CD4-positive, alpha-beta memory T cell (primary cell): Measurements from ENCODE around the gene COPZ2. TPM values are rescaled to one million over a fixed set of nuclear protein-coding genes. Genes with fewer than 3 reads are reported as not detected.
A peak's percentile ranks its signal among the peaks of the same experiment; 100 is the strongest.
"Not testable (repeated sequence)": the region's sequence is repeated elsewhere in the genome, so short reads cannot be mapped to it uniquely, and the experiment has no call there.

Experiments
- CTCF ChIA-PET: fragments of 350-600 bp; sonication (Branson Sonifier 250); formaldehyde crosslinking; loops from one replicate; lab custom pipeline; 2021; ENCODE audit warnings: inconsistent platforms; ENCODE audit not compliant: partially characterized antibody; lab: Charles Lee
- POLR2A ChIA-PET: fragments of 350-600 bp; sonication (Branson Sonifier 250); formaldehyde crosslinking; loops from one replicate; lab custom pipeline; 2021; ENCODE audit not compliant: partially characterized antibody; lab: Charles Lee
- DNase-seq, 5 donors: peaks; one replicate each; pipeline versions ENCODE4 v3.0.0 to v3.0.0-alpha.2; 2020 to 2022; ENCODE audit warnings: mixed read lengths in 1 of 5
- H3K27ac ChIP-seq: one replicate; pipeline ENCODE4 v1.7.0; 2013; ENCODE audit warnings: low read depth, low read length
- H3K27me3 ChIP-seq: 2 replicates; pipeline ENCODE4 v1.7.0; 2013; ENCODE audit warnings: mild to moderate bottlenecking, low read length, moderate library complexity; ENCODE audit not compliant: insufficient read depth
- H3K36me3 ChIP-seq: 2 replicates; pipeline ENCODE4 v1.7.0; 2013; ENCODE audit warnings: mild to moderate bottlenecking, low read length, moderate library complexity; ENCODE audit not compliant: insufficient read depth
- H3K4me1 ChIP-seq: 2 replicates; pipeline ENCODE4 v1.7.0; 2013; ENCODE audit warnings: mild to moderate bottlenecking, low read length, moderate library complexity; ENCODE audit not compliant: insufficient read depth
- H3K4me3 ChIP-seq, 2 donors: one replicate each; pipeline ENCODE4 v1.7.0; 2013; ENCODE audit warnings: low read length in 2 of 2, mild to moderate bottlenecking in 1 of 2
- H3K9me3 ChIP-seq, 2 donors: one replicate each; pipeline ENCODE4 v1.7.0; 2013; ENCODE audit warnings: low read length in 2 of 2, control low read depth in 1 of 2; ENCODE audit not compliant: control insufficient read depth in 1 of 2
- H3K27ac Mint-ChIP-seq, 7 donors: one replicate each; pipeline ENCODE4 v1.8.0; 2020 to 2021; ENCODE audit warnings: mixed read lengths in 7 of 7, mild to moderate bottlenecking in 6 of 7, inconsistent platforms in 3 of 7, moderate library complexity in 3 of 7
- H3K27me3 Mint-ChIP-seq, 2 donors: one replicate each; pipeline ENCODE4 v1.8.0; 2020 to 2021; ENCODE audit warnings: mixed read lengths in 2 of 2
- H3K36me3 Mint-ChIP-seq, 2 donors: one replicate each; pipeline ENCODE4 v1.8.0; 2020 to 2021; ENCODE audit warnings: mixed read lengths in 2 of 2, inconsistent platforms in 1 of 2, mild to moderate bottlenecking in 1 of 2
- H3K4me1 Mint-ChIP-seq, 4 donors: one replicate each; pipeline ENCODE4 v1.8.0; 2020 to 2021; ENCODE audit warnings: mixed read lengths in 4 of 4, mild to moderate bottlenecking in 1 of 4
- H3K4me3 Mint-ChIP-seq, 8 donors: one replicate each; pipeline ENCODE4 v1.8.0; 2020 to 2021; ENCODE audit warnings: mixed read lengths in 8 of 8, mild to moderate bottlenecking in 7 of 8, moderate library complexity in 6 of 8, inconsistent platforms in 3 of 8
- H3K9me3 Mint-ChIP-seq, 8 donors: one replicate each; pipeline ENCODE4 v1.8.0; 2020 to 2021; ENCODE audit warnings: mixed read lengths in 8 of 8, mild to moderate bottlenecking in 5 of 8, inconsistent platforms in 3 of 8, moderate library complexity in 1 of 8
- intact Hi-C: fragments of 100-400 bp; cut with micrococcal nuclease; formaldehyde crosslinking; loops from one replicate; pipeline ENCODE4 v1.15.1; 2023
- polyA plus RNA-seq, 2 donors: library from polyadenylated mRNA; unstranded; fragments of 300-500 nt; fragmentation: Illumina TruSeq; gene quantifications; one replicate each; pipeline ENCODE4 v1.2.3, GENCODE V29; 2021
- total RNA-seq, 2 experiments: library from RNA; stranded (reverse); gene quantifications; one replicate each; pipeline ENCODE4 v1.2.3, GENCODE V29; 2021

The COPZ2 gene
- total and polyA plus RNA-seq, 4 experiments from 2014 or later, result 1.6 to 2.0 (median 1.9) TPM

DNA sequence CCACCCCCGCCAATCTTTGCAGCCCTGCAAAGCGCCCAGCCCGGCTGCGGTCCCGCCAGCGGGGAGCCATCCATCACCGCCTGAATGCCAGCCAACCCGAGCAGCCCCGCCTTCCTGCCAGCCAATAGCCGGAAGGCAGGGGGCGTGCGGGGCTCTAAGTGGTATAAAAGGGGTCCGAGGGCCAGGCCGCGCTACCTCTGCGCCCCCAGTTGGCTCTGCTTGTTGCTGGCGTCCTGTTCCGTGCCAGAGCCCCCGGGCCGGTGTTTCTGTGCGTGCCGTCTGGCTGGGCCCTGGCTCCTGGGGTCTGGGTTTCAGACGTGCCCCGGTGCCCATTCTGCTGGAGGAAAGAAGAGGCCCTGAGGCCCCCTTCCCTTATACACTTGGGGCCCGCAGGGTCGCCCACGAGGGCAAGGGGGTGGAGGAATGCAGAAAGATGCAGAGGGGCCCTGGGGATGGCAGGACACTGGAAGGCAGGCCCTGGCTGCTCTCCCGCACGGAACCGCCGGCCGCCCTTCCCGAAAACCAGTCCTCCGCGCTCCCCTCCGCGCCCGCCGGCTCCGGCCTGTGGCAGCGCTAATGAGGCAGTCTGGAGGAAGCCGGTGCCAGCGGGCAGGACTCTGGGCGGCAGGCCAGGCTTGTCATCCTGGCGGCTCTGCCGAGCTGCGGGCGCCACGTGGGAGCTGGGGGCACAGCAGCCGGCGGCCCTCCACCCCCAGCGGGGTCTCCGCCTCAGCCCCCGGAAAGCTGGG is 14.0 kb downstream of the COPZ2 start:
- CTCF ChIA-PET, result no interaction called here
- Mint-ChIP-seq H3K27ac (peak overlapping the region in 4 of 7 donors; percentile 57 to 89 (median 75)), H3K4me3 (peak overlapping the region; percentile 65 to 95 (median 76)), H3K9me3 (peaks cover 0 to 2% (median 0%) of the 10 kb centered on the region in 8 donors), H3K36me3 (no peaks in the 10 kb centered on the region), H3K27me3 (peaks cover 7 to 14% of the 10 kb centered on the region in 2 donors), H3K4me1 (peaks cover 12 to 38% (median 28%) of the 10 kb centered on the region in 4 donors)
- POLR2A ChIA-PET, result interaction anchor here (0.7 kb wide), 1 partner anchor 53 kb away, joined by 5 read pairs; the partner anchor contains the start of gene CDK5RAP3
- H3K4me1 ChIP-seq, result peaks cover 36% of the 10 kb centered on the region
- H3K4me3 ChIP-seq, result peak overlapping the region; percentile 53 to 81
- no peaks in the 10 kb centered on the region for H3K36me3 ChIP-seq
- intact Hi-C loops, result loop anchor here (1.0 to 2.0 kb wide), 2 partner anchors 12 to 53 kb away; partner anchors contain the start of gene CDK5RAP3
- peak in 4 of 5 donors; percentile 31 to 53 (median 42) for DNase-seq
- H3K27ac ChIP-seq, result peak overlapping the region; percentile 32
- no peaks in the 10 kb centered on the region for H3K27me3 ChIP-seq
- H3K9me3 ChIP-seq, result no peaks in the 10 kb centered on the region

DNA sequence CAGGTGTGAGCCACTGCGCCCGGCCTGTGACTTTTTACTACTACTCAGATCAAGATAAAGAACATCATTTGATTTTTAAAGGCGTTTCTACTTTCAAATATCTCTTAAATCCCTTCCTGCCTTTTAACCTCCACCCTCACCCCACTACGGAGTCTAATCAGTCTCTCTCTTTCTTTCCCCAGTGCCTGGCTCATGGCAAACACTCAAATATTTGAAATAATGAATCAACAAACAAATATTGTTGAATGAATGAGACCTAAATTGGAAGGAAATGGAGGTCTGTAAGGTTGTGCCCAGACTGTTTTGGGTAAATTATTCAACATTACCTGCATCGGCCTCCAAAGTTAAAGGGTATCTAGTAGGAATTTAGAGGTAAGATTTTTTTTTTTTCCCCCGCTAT is 14.7 kb downstream of the COPZ2 start:
- peaks cover 36% of the 10 kb centered on the region for H3K4me1 ChIP-seq
- Mint-ChIP-seq H3K4me1 (peaks cover 12 to 38% (median 29%) of the 10 kb centered on the region in 4 donors), H3K9me3 (peaks cover 0 to 2% (median 0%) of the 10 kb centered on the region in 8 donors), H3K27me3 (peaks cover 7 to 14% of the 10 kb centered on the region in 2 donors), H3K27ac (no peak overlapping the region), H3K36me3 (no peaks in the 10 kb centered on the region), H3K4me3 (peak overlapping the region in 4 of 8 donors; percentile 36 to 71 (median 52))
- H3K4me3 ChIP-seq, result no peak overlapping the region
- no peaks in the 10 kb centered on the region for H3K27me3 ChIP-seq
- no peaks in the 10 kb centered on the region for H3K36me3 ChIP-seq
- CTCF ChIA-PET, result interaction anchor here (1.2 kb wide), 1 partner anchor 24 kb away, joined by 4 read pairs; no protein-coding TSS in a partner anchor
- H3K9me3 ChIP-seq, result no peaks in the 10 kb centered on the region
- POLR2A ChIA-PET, result interaction anchor here (0.8 kb wide), 1 partner anchor 82 kb away, joined by 4 read pairs; the partner anchor contains the start of gene PNPO
- H3K27ac ChIP-seq, result no peak overlapping the region
- intact Hi-C loops, result no loop called here
- DNase-seq, result no peak

- no peak for DNase-seq
- Mint-ChIP-seq H3K27me3 (peaks cover 7 to 14% of the 10 kb centered on the region in 2 donors), H3K36me3 (no peaks in the 10 kb centered on the region), H3K4me3 (no peak overlapping the region), H3K27ac (no peak overlapping the region), H3K4me1 (peaks cover 15 to 36% (median 31%) of the 10 kb centered on the region in 4 donors), H3K9me3 (peaks cover 0 to 2% (median 0%) of the 10 kb centered on the region in 8 donors)
- no peaks in the 10 kb centered on the region for H3K36me3 ChIP-seq
- POLR2A ChIA-PET, result no interaction called here
- no peaks in the 10 kb centered on the region for H3K9me3 ChIP-seq
- H3K27ac ChIP-seq, result no peak overlapping the region
- H3K4me3 ChIP-seq, result no peak overlapping the region
- intact Hi-C loops, result no loop called here
- H3K27me3 ChIP-seq, result no peaks in the 10 kb centered on the region
- H3K4me1 ChIP-seq, result peaks cover 36% of the 10 kb centered on the region
- CTCF ChIA-PET, result interaction anchor here (1.2 to 5.4 kb wide), 4 partner anchors 11 to 73 kb away, joined by 4 to 54 read pairs (median 10); partner anchors contain the start of gene CDK5RAP3
Observed at GRCh38 chr17:48021934-48022333, 15.7 kb downstream of the COPZ2 start.

DNA sequence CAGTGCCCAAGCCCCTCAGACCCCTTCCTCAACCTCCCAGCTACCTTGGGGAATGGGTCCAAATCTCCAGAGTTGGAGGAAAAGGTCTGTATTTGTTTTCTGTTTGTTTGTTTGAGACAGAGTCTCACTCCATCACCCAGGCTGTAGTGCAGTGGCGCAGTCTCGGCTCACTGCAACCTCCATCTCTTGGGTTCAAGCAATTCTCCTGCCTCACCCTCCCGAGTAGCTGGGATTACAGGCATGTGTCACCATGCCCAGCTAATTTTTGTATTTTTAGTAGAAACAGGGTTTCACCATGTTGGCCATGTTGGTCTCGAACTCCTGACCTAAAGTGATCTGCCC is 19.8 kb downstream of the COPZ2 start:
- H3K9me3 Mint-ChIP-seq, H3K36me3 ChIP-seq, intact Hi-C loops, H3K4me1 ChIP-seq, H3K27me3 ChIP-seq, H3K4me3 ChIP-seq, H3K9me3 ChIP-seq, H3K36me3 Mint-ChIP-seq, DNase-seq, H3K27ac ChIP-seq: not testable (repeated sequence)
- H3K27me3 Mint-ChIP-seq, result peaks cover 8 to 21% of the 10 kb centered on the region in 2 donors
- ChIA-PET CTCF (interaction anchor here (0.7 to 5.4 kb wide), 12 partner anchors 9 to 177 kb away, joined by 3 to 54 read pairs (median 5); partner anchors contain the start of genes CDK5RAP3, COPZ2 and SCRN2), POLR2A (interaction anchor here (0.8 to 1.1 kb wide), 2 partner anchors 47 kb away, joined by 3 read pairs; partner anchors contain the start of gene CDK5RAP3)
- peak overlapping the region in 2 of 8 donors; percentile 53 to 70 for H3K4me3 Mint-ChIP-seq
- H3K4me1 Mint-ChIP-seq, result peaks cover 2 to 15% (median 5%) of the 10 kb centered on the region in 4 donors
- H3K27ac Mint-ChIP-seq, result peak overlapping the region in 5 of 7 donors; percentile 59 to 91 (median 80)

- POLR2A ChIA-PET, result interaction anchor here (1.4 kb wide), 1 partner anchor 33 kb away, joined by 5 read pairs; the partner anchor contains the start of gene NFE2L1
- no peaks in the 10 kb centered on the region for H3K36me3 Mint-ChIP-seq
- H3K27ac Mint-ChIP-seq, result peak overlapping the region in 1 of 7 donors; percentile 70
- H3K4me1 Mint-ChIP-seq, result peaks cover 13 to 20% (median 16%) of the 10 kb centered on the region in 4 donors
- H3K9me3 Mint-ChIP-seq, result peaks cover 0 to 2% (median 0%) of the 10 kb centered on the region in 8 donors
- no peak overlapping the region for H3K4me3 Mint-ChIP-seq
- no peaks in the 10 kb centered on the region for H3K36me3 ChIP-seq
- no peaks in the 10 kb centered on the region for H3K9me3 ChIP-seq
- peaks cover 8% of the 10 kb centered on the region for H3K4me1 ChIP-seq
- DNase-seq, result no peak
- no peak overlapping the region for H3K4me3 ChIP-seq
- peaks cover 12 to 28% of the 10 kb centered on the region in 2 donors for H3K27me3 Mint-ChIP-seq
- H3K27ac ChIP-seq, result no peak overlapping the region
- peaks cover 7% of the 10 kb centered on the region for H3K27me3 ChIP-seq
- intact Hi-C loops, result no loop called here
- CTCF ChIA-PET, result interaction anchor here (0.6 to 2.5 kb wide), 4 partner anchors 9 to 432 kb away, joined by 3 to 12 read pairs (median 5); partner anchors contain the start of gene SCRN2
Observed at GRCh38 chr17:48016112-48016511, 21.5 kb downstream of the COPZ2 start.

GRCh38 chr17:48014595-48015111 is 22.9 kb downstream of the COPZ2 start:
- ChIA-PET CTCF (interaction anchor here (0.9 to 2.1 kb wide), 3 partner anchors 11 to 65 kb away, joined by 3 to 12 read pairs (median 6); no protein-coding TSS in a partner anchor), POLR2A (interaction anchor here (1.4 to 1.6 kb wide), 2 partner anchors 32 to 34 kb away, joined by 3 to 5 read pairs; partner anchors contain the start of gene NFE2L1)
- H3K36me3 Mint-ChIP-seq, result no peaks in the 10 kb centered on the region
- Histone ChIP-seq H3K36me3 (no peaks in the 10 kb centered on the region), H3K27ac (no peak overlapping the region), H3K4me3 (no peak overlapping the region), H3K9me3 (no peaks in the 10 kb centered on the region), H3K4me1 (peaks cover 8% of the 10 kb centered on the region), H3K27me3 (peaks cover 11% of the 10 kb centered on the region)
- H3K4me1 Mint-ChIP-seq, result peaks cover 13 to 20% (median 17%) of the 10 kb centered on the region in 4 donors
- peak overlapping the region in 2 of 7 donors; percentile 53 to 78 for H3K27ac Mint-ChIP-seq
- no peak for DNase-seq
- H3K9me3 Mint-ChIP-seq, result peaks cover 0 to 2% (median 0%) of the 10 kb centered on the region in 8 donors
- intact Hi-C loops, result no loop called here
- peak overlapping the region in 1 of 8 donors; percentile 15 for H3K4me3 Mint-ChIP-seq
- H3K27me3 Mint-ChIP-seq, result peaks cover 19 to 32% of the 10 kb centered on the region in 2 donors
